ENCODE results near the gene CHCHD6. TPM values are rescaled to one million over a fixed set of nuclear protein-coding genes. Genes with fewer than 3 reads are reported as not detected.

The CHCHD6 gene
- total and polyA plus RNA-seq, 12 donors: 5.2 to 27.0 (median 10.2) TPM

GRCh38 chr3:126915015-126915414 is 211.0 kb downstream of the CHCHD6 start:
- DNase-seq: no peak
- ATAC-seq: no peak
- intact Hi-C loops (cut with DNase I): no loop called here
- Histone ChIP-seq H3K9me3 (peaks cover 0 to 8% (median 3%) of the 10 kb centered on the region in 11 donors), H3K36me3 (peaks cover 0 to 9% (median 0%) of the 10 kb centered on the region in 9 donors), H3K27me3 (peaks cover 0 to 52% (median 0%) of the 10 kb centered on the region in 7 donors), H3K4me1 (peaks cover 0 to 36% (median 11%) of the 10 kb centered on the region in 9 donors), H3K4me3 (no peak overlapping the region), H3K27ac (no peak overlapping the region)
- 98% methylated on average over 4 of the region's 4 CpGs for WGBS, 2 donors
- no peak for TF ChIP-seq CTCF (IDR thresholded peaks at IDR 0.05)

DNA sequence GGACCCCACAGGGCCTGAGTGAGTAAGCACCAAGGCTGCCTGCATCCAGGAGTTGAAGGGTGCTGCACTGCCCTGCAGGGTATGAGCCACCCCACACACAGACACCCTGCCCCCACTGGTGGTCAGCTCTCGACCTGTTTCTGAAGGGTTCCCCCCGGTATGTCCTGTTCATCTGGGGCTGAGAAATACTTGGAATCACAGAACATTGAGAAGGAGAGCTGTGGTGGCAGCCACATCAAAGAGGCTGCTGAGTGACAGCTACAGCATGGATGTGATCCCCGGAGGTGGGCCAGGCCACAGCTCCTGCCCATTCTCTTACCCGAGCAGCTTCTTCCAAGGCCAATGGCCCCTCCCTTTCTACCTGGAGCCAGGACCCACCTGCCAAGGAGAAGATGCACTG is 212.5 kb downstream of the CHCHD6 start:
- 92 to 96% methylated on average over 4 of the region's 4 CpGs for WGBS, 2 donors
- Histone ChIP-seq H3K27me3 (peaks cover 0 to 56% (median 0%) of the 10 kb centered on the region in 7 donors), H3K9me3 (peaks cover 0 to 14% (median 5%) of the 10 kb centered on the region in 11 donors), H3K27ac (no peak overlapping the region), H3K36me3 (peaks cover 0 to 9% (median 0%) of the 10 kb centered on the region in 9 donors), H3K4me1 (peaks cover 0 to 26% (median 8%) of the 10 kb centered on the region in 9 donors), H3K4me3 (no peak overlapping the region)
- DNase-seq (no peak), ATAC-seq (no peak)
- intact Hi-C loops (cut with DNase I): no loop called here
- TF ChIP-seq CTCF (IDR thresholded peaks at IDR 0.05): no peak

DNA sequence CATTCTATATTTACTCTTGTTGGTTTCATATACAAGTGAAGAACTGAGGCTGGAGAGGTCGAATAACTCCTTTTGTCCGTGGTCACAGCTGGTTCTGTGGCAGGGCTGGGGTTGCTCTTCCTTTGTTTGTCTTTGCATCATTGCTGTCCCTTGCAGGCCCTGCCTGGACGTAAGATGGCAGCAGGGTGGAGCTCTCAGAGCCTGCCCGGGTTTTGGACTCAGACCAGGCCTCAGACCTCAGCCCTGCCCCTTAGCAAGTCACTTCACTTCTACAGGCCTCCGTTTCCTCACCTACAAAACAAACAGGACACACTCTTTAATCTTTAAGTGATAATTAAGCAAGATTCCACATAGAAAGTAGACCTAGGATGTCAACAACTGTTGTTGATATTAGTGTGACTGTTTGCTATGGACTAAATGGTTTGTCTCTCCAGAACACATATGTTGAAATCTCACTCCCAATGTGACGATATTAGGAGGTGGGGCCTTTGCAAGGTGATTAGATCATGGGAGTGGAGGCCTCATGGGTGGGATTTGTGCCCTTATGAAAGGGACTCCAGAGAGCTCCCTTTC is 213.3 kb downstream of the CHCHD6 start:
- no peak for ATAC-seq
- no peak for TF ChIP-seq CTCF (IDR thresholded peaks at IDR 0.05)
- Histone ChIP-seq H3K27me3 (peaks cover 0 to 60% (median 0%) of the 10 kb centered on the region in 7 donors), H3K4me3 (no peak overlapping the region), H3K36me3 (peaks cover 0 to 9% (median 0%) of the 10 kb centered on the region in 9 donors), H3K4me1 (peaks cover 0 to 25% (median 7%) of the 10 kb centered on the region in 9 donors), H3K27ac (no peak overlapping the region), H3K9me3 (peaks cover 0 to 14% (median 5%) of the 10 kb centered on the region in 11 donors)
- 82 to 87% methylated on average over 6 of the region's 6 CpGs for WGBS, 2 donors
- intact Hi-C loops (cut with DNase I): no loop called here
- DNase-seq: no peak

DNA sequence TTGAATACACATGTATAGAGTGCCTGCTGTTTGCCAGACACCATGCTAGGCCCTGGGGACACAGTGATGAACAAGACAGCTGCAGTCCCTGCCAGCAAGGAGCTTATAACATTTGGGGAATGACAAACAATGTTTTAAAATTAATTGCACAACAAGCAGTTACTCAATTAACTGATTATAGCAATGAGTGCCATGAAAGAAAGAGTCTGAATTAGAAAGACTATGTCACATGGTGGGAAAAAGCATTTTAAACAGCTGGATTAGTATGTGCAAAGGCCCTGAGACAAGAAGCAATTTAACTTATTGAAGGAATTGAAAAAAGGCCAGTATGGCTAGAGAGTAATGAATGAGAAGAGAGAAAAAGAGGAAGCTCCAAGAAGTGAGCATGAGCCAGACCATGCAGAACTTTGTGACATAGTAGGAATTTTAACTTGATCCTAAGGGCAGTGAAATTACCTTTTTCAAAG is 214.3 kb downstream of the CHCHD6 start:
- ATAC-seq (no peak), DNase-seq (no peak)
- TF ChIP-seq CTCF (IDR thresholded peaks at IDR 0.05): no peak
- H3K9me3 ChIP-seq: peaks cover 0 to 14% (median 5%) of the 10 kb centered on the region in 11 donors
- peaks cover 0 to 66% (median 0%) of the 10 kb centered on the region in 7 donors for H3K27me3 ChIP-seq
- peaks cover 0 to 9% (median 0%) of the 10 kb centered on the region in 9 donors for H3K36me3 ChIP-seq
- no peak overlapping the region for H3K27ac ChIP-seq
- H3K4me1 ChIP-seq: peaks cover 0 to 19% (median 7%) of the 10 kb centered on the region in 9 donors
- intact Hi-C loops (cut with DNase I): no loop called here
- H3K4me3 ChIP-seq: no peak overlapping the region

All from heart right ventricle (tissue), 16 donors.